Neural progenitor cell (in vitro differentiated cells): ENCODE data around the gene PJA2.

Experiments used
- CTCF ChIP-seq: fragments of 200-600 bp; sonication (generic); IDR thresholded peaks from 2 replicates; pipeline ENCODE4 v1.5.1; 2017; ENCODE audit warnings: antibody characterized with exemption, mild to moderate bottlenecking
- EZH2phosphoT487 ChIP-seq: fragments of 200-600 bp; sonication (generic); IDR thresholded peaks from 2 replicates; pipeline ENCODE4 v1.6.1; 2017; ENCODE audit warnings: antibody characterized with exemption

- TF ChIP-seq EZH2phosphoT487: no peak
- TF ChIP-seq CTCF: no peak
Measured at GRCh38 chr5:109451146-109451545, 41.4 kb upstream of the PJA2 start.
